Trophoblast cell (in vitro differentiated cells and primary cell): Measurements from ENCODE around the gene PIGO.

Experiments
- DNase-seq, 2 donors: peaks; one replicate each; pipeline ENCODE4 v3.0.0-alpha.2; 2016
- H2AFZ ChIP-seq: 2 replicates; pipeline ENCODE4 v1.6.1; 2013; ENCODE audit warnings: low read length, moderate library complexity, mild to moderate bottlenecking; ENCODE audit not compliant: insufficient read depth, poor library complexity
- H2AK5ac ChIP-seq: 2 replicates; pipeline ENCODE4 v1.6.1; 2013; ENCODE audit warnings: mild to moderate bottlenecking, low read length
- H2BK120ac ChIP-seq: 2 replicates; pipeline ENCODE4 v1.6.1; 2013; ENCODE audit warnings: low read length, mild to moderate bottlenecking, moderate library complexity; ENCODE audit not compliant: insufficient read depth, poor library complexity
- H2BK12ac ChIP-seq: 2 replicates; pipeline ENCODE4 v1.6.1; 2013; ENCODE audit warnings: mild to moderate bottlenecking, low read length, moderate library complexity
- H2BK5ac ChIP-seq: 2 replicates; pipeline ENCODE4 v1.6.1; 2013; ENCODE audit warnings: low read length, low read depth, moderate library complexity, mild to moderate bottlenecking; ENCODE audit not compliant: poor library complexity
- H3K14ac ChIP-seq: 2 replicates; pipeline ENCODE4 v1.6.1; 2013; ENCODE audit warnings: mild to moderate bottlenecking, low read length
- H3K18ac ChIP-seq: 2 replicates; pipeline ENCODE4 v1.6.1; 2013; ENCODE audit warnings: mild to moderate bottlenecking, low read length
- H3K23ac ChIP-seq: 2 replicates; pipeline ENCODE4 v1.6.1; 2013; ENCODE audit warnings: low read length
- H3K27ac ChIP-seq: 2 replicates; pipeline ENCODE4 v1.5.1; 2013; ENCODE audit warnings: low read depth, mild to moderate bottlenecking, inconsistent platforms, low read length, moderate library complexity
- H3K27me3 ChIP-seq: 2 replicates; pipeline ENCODE4 v1.6.1; 2013; ENCODE audit warnings: inconsistent platforms, mild to moderate bottlenecking, low read length, moderate library complexity; ENCODE audit not compliant: insufficient read depth
- H3K36me3 ChIP-seq, 2 experiments: 1 replicate in 1 of 2; 2 replicates in 1 of 2; pipeline ENCODE4 v1.6.1; 2013; ENCODE audit warnings: low read length in 2 of 2, mild to moderate bottlenecking in 2 of 2, moderate library complexity in 1 of 2; ENCODE audit not compliant: insufficient read depth in 2 of 2, control insufficient read depth in 1 of 2
- H3K4ac ChIP-seq: 2 replicates; pipeline ENCODE4 v1.6.1; 2013; ENCODE audit warnings: low read depth, mild to moderate bottlenecking, low read length, moderate library complexity
- H3K4me1 ChIP-seq, 2 experiments: 1 replicate in 1 of 2; 2 replicates in 1 of 2; pipeline ENCODE4 v1.6.1; 2013; ENCODE audit warnings: low read length in 2 of 2, mild to moderate bottlenecking in 2 of 2, moderate library complexity in 1 of 2; ENCODE audit not compliant: insufficient read depth in 2 of 2, control insufficient read depth in 1 of 2
- H3K4me2 ChIP-seq: 2 replicates; pipeline ENCODE4 v1.6.1; 2013; ENCODE audit warnings: inconsistent platforms, mild to moderate bottlenecking, low read length, moderate library complexity
- H3K4me3 ChIP-seq: 2 replicates; pipeline ENCODE4 v1.5.1; 2013; ENCODE audit warnings: mild to moderate bottlenecking, low read depth, low read length, inconsistent platforms
- H3K79me1 ChIP-seq: one replicate; pipeline ENCODE4 v1.6.1; 2013; ENCODE audit warnings: low read length
- H3K79me2 ChIP-seq: 2 replicates; pipeline ENCODE4 v1.6.1; 2013; ENCODE audit warnings: low read length, mild to moderate bottlenecking; ENCODE audit not compliant: control insufficient read depth, insufficient read depth, poor library complexity
- H3K9ac ChIP-seq: 2 replicates; pipeline ENCODE4 v1.6.1; 2013; ENCODE audit warnings: mild to moderate bottlenecking, low read length
- H3K9me3 ChIP-seq: 2 replicates; pipeline ENCODE4 v1.6.1; 2013; ENCODE audit warnings: low read depth, mild to moderate bottlenecking, control low read depth, inconsistent platforms, low read length; ENCODE audit not compliant: insufficient read depth
- H4K12ac ChIP-seq: 2 replicates; pipeline ENCODE4 v1.6.1; 2013; ENCODE audit warnings: low read depth, mild to moderate bottlenecking, low read length, moderate library complexity
- H4K8ac ChIP-seq: 2 replicates; pipeline ENCODE4 v1.6.1; 2013; ENCODE audit warnings: low read depth, mild to moderate bottlenecking, low read length, moderate library complexity
- H4K91ac ChIP-seq: one replicate; pipeline ENCODE4 v1.6.1; 2013; ENCODE audit warnings: low read depth, mild to moderate bottlenecking, low read length, moderate library complexity
- WGBS: extraction: QIAGEN DNeasy Blood & Tissue Kit; methylation state at CpG from one replicate; pipeline ENCODE4 v1.1.7; 2013; ENCODE audit warnings: missing lambda C conversion rate; ENCODE audit not compliant: insufficient read length, insufficient coverage; ENCODE audit errors: extremely low coverage; 5-methylcytosine and 5-hydroxymethylcytosine counted together

Gene PIGO

GRCh38 chr9:35076848-35077247, 19.5 kb downstream of the PIGO start:
- H3K4me3 ChIP-seq = no peak overlapping the region
- no peak overlapping the region for H2AFZ ChIP-seq
- peaks cover 17% of the 10 kb centered on the region for H3K79me1 ChIP-seq
- H3K9ac ChIP-seq = peak overlapping the region; percentile 9
- no CpG with 5 or more reads among the region's 4 CpGs for WGBS
- no peak for DNase-seq
- no peak overlapping the region for H2BK5ac ChIP-seq
- H4K12ac ChIP-seq = no peak overlapping the region
- H3K9me3 ChIP-seq = no peaks in the 10 kb centered on the region
- H3K14ac ChIP-seq = no peak overlapping the region
- peaks cover 13 to 15% of the 10 kb centered on the region in 2 experiments for H3K4me1 ChIP-seq
- no peak overlapping the region for H4K91ac ChIP-seq
- peaks cover 16% of the 10 kb centered on the region for H3K79me2 ChIP-seq
- peaks cover 30 to 40% of the 10 kb centered on the region in 2 experiments for H3K36me3 ChIP-seq
- no peak overlapping the region for H2BK120ac ChIP-seq
- no peak overlapping the region for H2BK12ac ChIP-seq
- no peak overlapping the region for H3K23ac ChIP-seq
- H4K8ac ChIP-seq = no peak overlapping the region
- no peak overlapping the region for H3K4ac ChIP-seq
- H3K27ac ChIP-seq = no peak overlapping the region
- no peak overlapping the region for H3K4me2 ChIP-seq
- H3K18ac ChIP-seq = no peak overlapping the region
- no peaks in the 10 kb centered on the region for H3K27me3 ChIP-seq
- H2AK5ac ChIP-seq = no peak overlapping the region

DNA sequence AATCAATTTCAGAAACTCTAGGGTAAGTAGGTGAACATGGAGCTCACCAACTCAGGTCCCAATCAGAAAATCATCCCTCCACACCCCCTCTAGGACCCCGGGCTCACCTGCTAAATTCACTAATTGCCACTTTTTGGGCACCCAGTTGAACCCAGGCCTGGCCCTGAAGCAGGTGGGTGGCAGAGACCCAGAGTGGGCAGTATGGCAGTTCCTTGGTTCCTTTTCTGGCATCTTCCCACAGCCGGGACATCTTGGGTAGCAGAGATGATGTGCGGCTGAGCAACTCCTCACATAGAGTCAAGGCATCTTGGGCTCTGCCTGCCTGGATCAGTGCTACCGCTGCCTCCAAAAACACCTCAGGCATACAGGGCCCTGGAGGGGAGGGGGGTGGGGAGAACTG, 21.0 kb downstream of the PIGO start:
- no peak overlapping the region for H4K12ac ChIP-seq
- H3K4me2 ChIP-seq = no peak overlapping the region
- H4K91ac ChIP-seq = no peak overlapping the region
- no peaks in the 10 kb centered on the region for H3K27me3 ChIP-seq
- H3K4ac ChIP-seq = no peak overlapping the region
- H3K36me3 ChIP-seq = peaks cover 30 to 40% of the 10 kb centered on the region in 2 experiments
- H3K79me1 ChIP-seq = peaks cover 21% of the 10 kb centered on the region
- H3K27ac ChIP-seq = no peak overlapping the region
- H3K4me1 ChIP-seq = peaks cover 18 to 19% of the 10 kb centered on the region in 2 experiments
- H2BK120ac ChIP-seq = no peak overlapping the region
- H3K79me2 ChIP-seq = peaks cover 27% of the 10 kb centered on the region
- DNase-seq = no peak
- H3K9ac ChIP-seq = no peak overlapping the region
- peak overlapping the region; percentile 12 for H3K4me3 ChIP-seq
- H2BK5ac ChIP-seq = no peak overlapping the region
- H3K23ac ChIP-seq = no peak overlapping the region
- H2BK12ac ChIP-seq = no peak overlapping the region
- no peak overlapping the region for H2AK5ac ChIP-seq
- no peak overlapping the region for H3K18ac ChIP-seq
- H4K8ac ChIP-seq = no peak overlapping the region
- H3K14ac ChIP-seq = no peak overlapping the region
- no peak overlapping the region for H2AFZ ChIP-seq
- H3K9me3 ChIP-seq = no peaks in the 10 kb centered on the region
- no CpG with 5 or more reads among the region's 4 CpGs for WGBS

DNA sequence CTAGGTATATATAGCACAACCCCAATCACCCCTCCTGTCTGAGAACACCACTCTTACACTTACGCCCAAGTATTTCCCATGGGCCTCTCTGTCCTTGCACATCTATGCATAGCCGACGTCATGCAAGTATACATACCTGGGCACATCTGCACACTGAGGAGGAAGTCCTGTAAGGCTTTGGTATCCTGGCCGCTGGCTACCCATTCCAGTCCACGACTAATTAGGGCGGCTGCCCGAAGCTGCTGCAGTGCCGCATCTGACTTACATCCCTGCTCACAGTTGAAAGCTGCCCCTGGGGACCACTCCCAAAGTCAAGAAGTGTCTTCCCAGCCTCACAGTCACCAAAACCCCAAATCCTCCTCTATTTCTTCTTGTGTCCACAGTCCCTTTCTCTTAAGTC, 21.6 kb downstream of the PIGO start:
- Histone ChIP-seq H2BK120ac (no peak overlapping the region), H2AK5ac (no peak overlapping the region), H3K23ac (no peak overlapping the region), H2BK5ac (no peak overlapping the region), H3K27ac (no peak overlapping the region), H4K12ac (no peak overlapping the region), H3K4me2 (no peak overlapping the region), H4K91ac (no peak overlapping the region), H2AFZ (no peak overlapping the region), H3K18ac (no peak overlapping the region), H3K27me3 (no peaks in the 10 kb centered on the region), H3K9me3 (no peaks in the 10 kb centered on the region), H3K4me1 (peaks cover 21 to 25% of the 10 kb centered on the region in 2 experiments), H3K14ac (no peak overlapping the region), H2BK12ac (no peak overlapping the region), H4K8ac (no peak overlapping the region), H3K36me3 (peaks cover 30 to 44% of the 10 kb centered on the region in 2 experiments), H3K9ac (no peak overlapping the region), H3K79me2 (peaks cover 33% of the 10 kb centered on the region), H3K4ac (no peak overlapping the region), H3K4me3 (no peak overlapping the region), H3K79me1 (peaks cover 19% of the 10 kb centered on the region)
- DNase-seq = no peak
- WGBS = no CpG with 5 or more reads among the region's 8 CpGs

DNA sequence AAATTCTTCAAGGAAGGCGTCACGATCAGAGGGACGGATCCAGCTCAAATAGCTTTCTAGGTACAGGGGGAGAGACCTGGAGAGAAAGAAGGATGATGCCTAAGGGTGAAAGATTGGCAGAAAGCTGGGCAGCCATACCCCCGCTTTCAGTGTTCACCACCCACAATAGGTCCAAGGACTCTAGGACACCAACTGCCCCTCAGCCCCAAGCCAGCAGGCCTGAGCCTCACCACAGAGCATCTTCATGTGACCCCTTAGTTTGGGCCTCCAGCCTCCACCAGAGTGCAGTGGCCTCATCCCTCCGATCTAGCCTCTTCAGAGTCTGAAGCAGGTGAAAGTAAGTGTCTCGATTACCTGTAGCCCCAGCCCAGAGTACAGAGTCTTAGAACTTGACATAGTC, 22.2 kb downstream of the PIGO start:
- Histone ChIP-seq H3K23ac (no peak overlapping the region), H3K4me2 (no peak overlapping the region), H2AK5ac (no peak overlapping the region), H2BK5ac (no peak overlapping the region), H3K9me3 (no peaks in the 10 kb centered on the region), H3K27ac (no peak overlapping the region), H4K12ac (no peak overlapping the region), H2BK12ac (no peak overlapping the region), H3K9ac (no peak overlapping the region), H4K91ac (no peak overlapping the region), H3K36me3 (peaks cover 30 to 44% of the 10 kb centered on the region in 2 experiments), H3K4ac (no peak overlapping the region), H2BK120ac (no peak overlapping the region), H3K4me1 (peaks cover 20 to 24% of the 10 kb centered on the region in 2 experiments), H3K18ac (no peak overlapping the region), H3K4me3 (no peak overlapping the region), H3K27me3 (no peaks in the 10 kb centered on the region), H3K79me1 (peaks cover 12% of the 10 kb centered on the region), H3K79me2 (peaks cover 32% of the 10 kb centered on the region), H2AFZ (no peak overlapping the region), H4K8ac (no peak overlapping the region), H3K14ac (no peak overlapping the region)
- no peak for DNase-seq
- no CpG with 5 or more reads among the region's 6 CpGs for WGBS
